Testis (tissue), 3 donors: ENCODE measurements around the gene HCRT. TPM values are rescaled to one million over a fixed set of nuclear protein-coding genes. Genes with fewer than 3 reads are reported as not detected.
"Not testable (repeated sequence)": the region's sequence is repeated elsewhere in the genome, so short reads cannot be mapped to it uniquely, and the experiment has no call there.

Source experiments
- DNase-seq: peaks from one replicate; pipeline ENCODE4 v3.0.0-alpha.2; 2019
- H3K27ac ChIP-seq, 2 donors: fragments of 200-600 bp; sonication (generic); one replicate each; pipeline ENCODE4 v1.5.1; 2019
- H3K27me3 ChIP-seq: fragments of 200-600 bp; sonication (generic); one replicate; pipeline ENCODE4 v1.5.1; 2019
- H3K36me3 ChIP-seq: fragments of 200-600 bp; sonication (generic); one replicate; pipeline ENCODE4 v1.5.1; 2017; ENCODE audit warnings: low read depth; ENCODE audit errors: missing control alignments
- H3K4me1 ChIP-seq: fragments of 200-600 bp; sonication (generic); one replicate; pipeline ENCODE4 v1.5.1; 2019
- H3K4me3 ChIP-seq, 2 donors: fragments of 200-600 bp; sonication (generic); one replicate each; pipeline ENCODE4 v1.5.1; 2017 to 2019
- H3K9me3 ChIP-seq: fragments of 200-600 bp; sonication (generic); one replicate; pipeline ENCODE4 v1.5.1; 2017
- POLR2A ChIP-seq: fragments of 450-650 bp; IDR thresholded peaks from one replicate; pipeline ENCODE4 v1.6.1; 2017; ENCODE audit warnings: antibody characterized with exemption, mild to moderate bottlenecking, moderate library complexity
- WGBS, 2 donors: methylation state at CpG; one replicate each; pipeline ENCODE4 v1.1.5; 2018; 5-methylcytosine and 5-hydroxymethylcytosine counted together
- intact Hi-C: fragments of 100-400 bp; cut with DNase I; formaldehyde crosslinking; loops from one replicate; pipeline ENCODE4 v1.15.1; 2023; ENCODE audit warnings: low total_unique reads
- polyA plus RNA-seq: library from polyadenylated mRNA; stranded (reverse); fragments of 350-450 nt; fragmentation: Illumina TruSeq; extraction: RNeasy Lipid Tissue Mini Kit (QIAGEN cat#74804); gene quantifications from one replicate; pipeline ENCODE4 v1.2.3, GENCODE V29; 2014; ENCODE audit warnings: low read depth, low replicate concordance; ENCODE audit not compliant: insufficient read depth
- total RNA-seq, 2 donors: library from RNA; depleted of rRNA; stranded (reverse); fragments of >200 nt; gene quantifications; one replicate each; pipeline ENCODE4 v1.2.3, GENCODE V29; 2016
- TF ChIP-seq, protein P1 (sequence below), 3 experiments: fragments of 450-650 bp in 2 of 3; fragments of 200-600 bp in 1 of 3; sonication (generic) in 1 of 3; IDR thresholded peaks; one replicate each; pipeline ENCODE4 v1.5.1; 2016 to 2019; ENCODE audit warnings: antibody characterized with exemption in 3 of 3, mild to moderate bottlenecking in 2 of 3, moderate library complexity in 1 of 3

Gene HCRT
- total and polyA plus RNA-seq, 3 donors from 2014 or later, result not detected

DNA sequence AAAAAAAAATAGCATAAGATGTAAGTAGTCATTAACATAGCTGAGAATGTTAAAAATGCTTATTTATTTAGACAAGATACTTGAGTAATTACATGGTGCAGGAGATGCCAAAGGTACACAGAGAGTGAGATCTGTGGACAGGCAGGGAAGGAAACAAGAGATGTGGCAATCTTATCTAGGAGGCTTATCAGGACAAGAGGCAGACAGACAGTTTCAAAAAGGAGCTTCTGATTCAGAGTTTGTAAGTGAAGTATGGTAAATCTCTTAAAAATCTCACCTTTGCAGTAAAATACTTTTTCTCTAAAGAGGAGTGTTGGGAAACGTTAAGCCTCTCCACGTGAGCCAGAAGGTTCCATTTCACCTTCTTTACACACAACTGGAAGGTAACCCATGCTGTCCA lies 28.9 kb upstream of the HCRT start:
- H3K27ac ChIP-seq, result peak overlapping the region in 1 of 2 donors; percentile 78
- DNase-seq, result no peak
- H3K27me3 ChIP-seq, result no peaks in the 10 kb centered on the region
- 57 to 72% methylated on average over 2 of the region's 2 CpGs for WGBS, 2 donors
- H3K4me1 ChIP-seq, result peaks cover 34% of the 10 kb centered on the region
- no peak overlapping the region for H3K4me3 ChIP-seq
- intact Hi-C loops, result no loop called here
- no peaks in the 10 kb centered on the region for H3K36me3 ChIP-seq
- H3K9me3 ChIP-seq, result no peaks in the 10 kb centered on the region
- TF ChIP-seq, protein P1, sequence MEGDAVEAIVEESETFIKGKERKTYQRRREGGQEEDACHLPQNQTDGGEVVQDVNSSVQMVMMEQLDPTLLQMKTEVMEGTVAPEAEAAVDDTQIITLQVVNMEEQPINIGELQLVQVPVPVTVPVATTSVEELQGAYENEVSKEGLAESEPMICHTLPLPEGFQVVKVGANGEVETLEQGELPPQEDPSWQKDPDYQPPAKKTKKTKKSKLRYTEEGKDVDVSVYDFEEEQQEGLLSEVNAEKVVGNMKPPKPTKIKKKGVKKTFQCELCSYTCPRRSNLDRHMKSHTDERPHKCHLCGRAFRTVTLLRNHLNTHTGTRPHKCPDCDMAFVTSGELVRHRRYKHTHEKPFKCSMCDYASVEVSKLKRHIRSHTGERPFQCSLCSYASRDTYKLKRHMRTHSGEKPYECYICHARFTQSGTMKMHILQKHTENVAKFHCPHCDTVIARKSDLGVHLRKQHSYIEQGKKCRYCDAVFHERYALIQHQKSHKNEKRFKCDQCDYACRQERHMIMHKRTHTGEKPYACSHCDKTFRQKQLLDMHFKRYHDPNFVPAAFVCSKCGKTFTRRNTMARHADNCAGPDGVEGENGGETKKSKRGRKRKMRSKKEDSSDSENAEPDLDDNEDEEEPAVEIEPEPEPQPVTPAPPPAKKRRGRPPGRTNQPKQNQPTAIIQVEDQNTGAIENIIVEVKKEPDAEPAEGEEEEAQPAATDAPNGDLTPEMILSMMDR (IDR thresholded peaks at IDR 0.05), result no peak
- no peak for TF ChIP-seq POLR2A

DNA sequence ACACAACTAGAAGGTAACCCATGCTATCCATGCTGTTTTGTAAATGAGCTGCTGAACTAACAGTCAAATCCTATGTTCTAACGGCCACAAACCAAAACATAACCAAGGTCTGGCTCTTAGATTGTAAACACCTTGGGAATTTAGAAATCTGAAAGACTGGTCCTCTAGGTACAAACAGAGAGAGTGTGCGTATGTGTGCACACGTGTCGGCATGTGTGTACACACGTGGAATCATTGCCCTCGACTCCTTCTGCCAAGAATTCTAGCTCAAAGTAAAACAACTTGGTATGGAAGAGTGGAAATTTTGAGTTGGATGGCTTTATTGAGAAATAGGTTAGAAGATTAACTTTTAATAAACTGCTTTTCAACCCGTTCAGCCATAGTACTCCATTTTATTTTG lies 27.1 kb upstream of the HCRT start:
- Histone ChIP-seq H3K27me3 (no peaks in the 10 kb centered on the region), H3K4me3 (no peak overlapping the region), H3K9me3 (no peaks in the 10 kb centered on the region), H3K4me1 (peaks cover 34% of the 10 kb centered on the region), H3K36me3 (no peaks in the 10 kb centered on the region), H3K27ac (peak overlapping the region; percentile 43 to 78)
- TF ChIP-seq POLR2A, result no peak
- TF ChIP-seq, protein P1 (IDR thresholded peaks at IDR 0.05), result no peak
- no peak for DNase-seq
- intact Hi-C loops, result no loop called here
- WGBS, 2 donors, result 58 to 66% methylated on average over 7 of the region's 7 CpGs

DNA sequence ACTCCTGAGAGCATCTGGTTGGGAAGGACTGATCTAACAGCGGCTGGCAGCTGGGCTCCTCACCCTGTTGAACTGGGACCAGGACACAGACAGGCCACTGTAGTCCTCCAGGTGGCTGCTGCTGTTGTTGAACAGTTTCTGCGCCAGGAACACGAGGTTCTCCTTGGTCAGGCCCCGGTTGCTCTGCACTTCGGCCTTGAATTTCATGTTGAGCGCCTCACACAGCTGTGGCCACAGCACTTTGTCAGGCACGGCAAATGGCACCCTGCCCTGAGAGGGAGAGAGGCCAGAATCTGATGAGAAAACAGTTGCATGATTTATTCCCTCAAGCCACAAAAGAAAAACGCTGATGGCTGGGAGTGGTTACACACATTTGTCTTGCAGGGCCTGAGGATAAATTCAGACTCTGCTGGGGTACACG lies 26.7 kb upstream of the HCRT start:
- H3K4me3 ChIP-seq, H3K36me3 ChIP-seq, intact Hi-C loops, H3K27me3 ChIP-seq, H3K9me3 ChIP-seq: not testable (repeated sequence)
- 26 to 35% methylated on average over 7 to 9 of the region's 9 CpGs for WGBS, 2 donors
- peaks cover 34% of the 10 kb centered on the region for H3K4me1 ChIP-seq
- DNase-seq, result peak; percentile 88
- H3K27ac ChIP-seq, result peak overlapping the region; percentile 55 to 78

DNA sequence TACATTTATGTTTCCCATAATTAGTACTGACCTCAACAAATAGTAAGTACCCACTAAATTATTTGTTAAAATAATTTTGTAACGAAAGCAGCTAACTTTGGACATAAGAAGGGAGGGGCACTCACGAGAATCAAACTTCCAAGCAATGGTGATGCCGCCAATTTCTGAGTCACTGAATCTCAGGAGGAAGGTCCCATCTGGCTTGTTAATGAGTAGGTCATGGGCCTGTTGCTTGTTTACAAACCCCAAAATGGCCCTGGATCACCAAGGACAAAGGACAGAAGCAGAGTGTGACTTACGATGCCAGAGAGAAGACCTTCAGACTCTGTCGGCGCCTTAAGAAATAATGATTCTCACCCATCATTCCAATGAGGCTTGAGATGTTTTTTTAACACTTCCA lies 24.8 kb upstream of the HCRT start:
- H3K27ac ChIP-seq, result peak overlapping the region in 1 of 2 donors; percentile 55
- TF ChIP-seq POLR2A, result no peak
- TF ChIP-seq, protein P1 (IDR thresholded peaks at IDR 0.05), result no peak
- DNase-seq, result no peak
- no peaks in the 10 kb centered on the region for H3K27me3 ChIP-seq
- no peaks in the 10 kb centered on the region for H3K36me3 ChIP-seq
- H3K4me3 ChIP-seq, result no peak overlapping the region
- WGBS, 2 donors, result 77 to 86% methylated on average over 6 of the region's 6 CpGs
- H3K4me1 ChIP-seq, result peaks cover 26% of the 10 kb centered on the region
- intact Hi-C loops, result no loop called here
- no peaks in the 10 kb centered on the region for H3K9me3 ChIP-seq

DNA sequence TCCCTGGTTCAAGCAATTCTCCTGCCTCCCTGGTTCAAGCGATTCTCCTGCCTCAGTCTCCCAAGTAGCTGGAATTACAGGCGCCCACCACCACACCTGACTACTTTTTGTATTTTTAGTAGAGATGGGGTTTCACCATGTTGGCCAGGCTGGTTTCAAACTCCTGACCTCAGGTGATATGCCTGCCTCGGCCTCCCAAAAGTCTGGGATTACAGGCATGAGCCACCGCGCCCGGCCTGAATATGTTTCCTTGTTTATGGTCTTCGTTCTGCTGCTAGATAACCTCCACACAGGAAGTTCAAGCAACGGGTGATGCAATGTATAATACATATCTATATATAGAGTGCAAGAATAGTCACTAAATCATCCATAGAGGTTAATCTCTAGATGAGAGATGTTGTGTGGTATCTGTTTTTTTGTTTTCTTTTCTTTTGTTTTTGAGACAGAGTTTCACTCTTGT lies 20.9 kb upstream of the HCRT start:
- H3K9me3 ChIP-seq, intact Hi-C loops, H3K4me3 ChIP-seq, DNase-seq, H3K27ac ChIP-seq, H3K27me3 ChIP-seq, H3K36me3 ChIP-seq, H3K4me1 ChIP-seq: not testable (repeated sequence)
- 91 to 94% methylated on average over 8 of the region's 8 CpGs for WGBS, 2 donors

DNA sequence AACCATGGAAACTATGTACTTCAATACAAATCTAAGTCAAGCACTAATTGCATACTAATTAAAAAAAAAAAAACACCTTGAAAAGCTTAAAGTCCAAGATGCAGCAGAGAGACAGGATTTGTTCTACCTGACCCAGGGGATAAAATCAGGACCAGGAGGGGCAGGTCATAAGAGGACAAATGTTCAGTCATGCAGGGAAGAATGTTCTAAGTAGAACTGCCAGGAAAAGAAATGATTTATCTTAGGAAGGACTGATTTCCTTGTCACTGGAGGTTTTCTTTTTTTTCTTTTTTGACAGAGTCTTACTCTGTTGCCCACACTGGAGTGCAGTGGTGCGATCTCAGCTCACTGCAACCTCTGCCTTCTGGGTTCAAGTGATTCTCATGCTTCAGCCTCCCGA lies 18.1 kb upstream of the HCRT start:
- TF ChIP-seq, protein P1 (IDR thresholded peaks at IDR 0.05), result no peak
- TF ChIP-seq POLR2A, result no peak
- DNase-seq, result no peak
- Histone ChIP-seq H3K27me3 (no peaks in the 10 kb centered on the region), H3K27ac (no peak overlapping the region), H3K4me1 (peaks cover 17% of the 10 kb centered on the region), H3K4me3 (no peak overlapping the region), H3K9me3 (no peaks in the 10 kb centered on the region), H3K36me3 (no peaks in the 10 kb centered on the region)
- intact Hi-C loops, result no loop called here
- WGBS, 2 donors, result 88 to 98% methylated on average over 2 of the region's 2 CpGs
